NOMO-1 treated with DMSO at 0.1 percent for 48 hours (cell line): ENCODE data around the gene TRMU.
"Not testable (repeated sequence)": the region's sequence is repeated elsewhere in the genome, so short reads cannot be mapped to it uniquely, and the experiment has no call there.

Source experiments
- DNase-seq: peaks from one replicate; lab custom pipeline; 2025; ENCODE audit not compliant: unreplicated experiment; lab: John Stamatoyannopoulos, UW

TRMU gene

DNA sequence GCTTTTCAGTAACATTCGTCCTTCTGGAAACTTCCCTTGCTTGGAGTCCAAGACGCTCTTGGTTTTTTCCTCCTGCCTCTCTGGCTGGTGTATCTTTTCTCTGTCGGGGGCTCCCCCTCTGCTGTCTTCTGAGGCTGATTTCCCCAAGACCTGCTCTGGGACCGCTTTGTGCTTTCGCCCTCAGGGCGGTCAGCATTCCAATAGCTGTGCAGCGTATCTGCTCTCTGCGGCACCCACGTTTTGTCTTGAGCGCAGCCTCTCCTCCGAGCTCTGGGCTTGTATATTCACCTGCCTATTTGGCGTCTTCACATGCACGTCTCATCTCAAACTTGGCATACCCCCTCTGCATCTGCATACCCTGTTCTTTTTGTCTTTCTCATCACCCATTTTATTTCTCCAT, 36.4 kb upstream of the TRMU start:
- no peak for DNase-seq

DNA sequence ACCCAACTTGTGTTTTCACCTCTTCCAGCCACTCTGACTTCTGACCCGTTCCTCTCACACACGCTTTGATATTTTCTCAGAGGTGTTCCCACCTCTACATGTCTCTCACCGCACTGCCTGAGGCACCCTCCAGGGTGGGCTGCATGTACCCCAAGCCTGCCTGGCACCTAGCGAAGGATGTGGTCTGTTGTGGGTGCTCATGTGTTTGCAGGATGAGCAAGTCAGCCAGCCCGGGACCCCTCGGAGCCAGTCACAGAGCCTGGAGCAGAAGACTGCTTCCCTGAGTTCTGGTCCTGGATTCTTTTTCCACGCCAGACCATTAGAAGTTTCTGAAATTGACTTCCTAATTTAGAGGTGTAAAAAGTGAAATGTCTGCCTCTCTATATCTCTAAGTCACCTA, 35.0 kb upstream of the TRMU start:
- no peak for DNase-seq

- no peak for DNase-seq
Measured at GRCh38 chr22:46303347-46303965, 32.1 kb upstream of the TRMU start.

DNA sequence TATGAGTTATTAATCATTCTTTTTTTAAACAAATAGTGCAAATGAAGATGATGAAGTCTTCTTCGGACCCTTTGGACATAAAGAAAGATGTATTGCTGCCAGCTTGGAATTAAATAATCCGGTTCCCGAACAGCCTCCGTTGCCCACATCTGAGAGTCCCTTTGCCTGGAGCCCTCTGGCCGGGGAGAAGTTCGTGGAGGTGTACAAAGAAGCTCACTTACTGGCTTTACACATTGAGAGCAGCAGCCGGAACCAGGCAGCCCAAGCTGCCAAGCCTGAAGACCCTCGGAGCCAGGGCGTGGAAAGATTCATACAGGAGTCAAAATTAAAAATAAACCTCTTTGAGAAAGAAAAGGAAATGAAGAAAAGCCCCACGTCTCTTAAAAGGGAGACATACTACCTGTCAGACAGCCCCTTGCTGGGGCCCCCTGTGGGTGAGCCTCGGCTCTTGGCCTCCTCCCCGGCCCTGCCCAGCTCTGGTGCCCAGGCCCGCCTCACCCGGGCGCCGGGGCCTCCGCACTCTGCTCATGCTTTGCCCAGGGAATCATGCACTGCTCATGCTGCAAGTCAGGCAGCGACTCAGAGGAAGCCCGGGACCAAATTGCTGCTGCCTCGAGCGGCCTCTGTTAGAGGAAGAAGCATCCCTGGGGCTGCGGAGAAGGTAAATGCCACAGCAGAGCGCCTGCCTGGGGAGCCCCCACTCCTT, 27.1 kb upstream of the TRMU start:
- DNase-seq, result no peak

DNA sequence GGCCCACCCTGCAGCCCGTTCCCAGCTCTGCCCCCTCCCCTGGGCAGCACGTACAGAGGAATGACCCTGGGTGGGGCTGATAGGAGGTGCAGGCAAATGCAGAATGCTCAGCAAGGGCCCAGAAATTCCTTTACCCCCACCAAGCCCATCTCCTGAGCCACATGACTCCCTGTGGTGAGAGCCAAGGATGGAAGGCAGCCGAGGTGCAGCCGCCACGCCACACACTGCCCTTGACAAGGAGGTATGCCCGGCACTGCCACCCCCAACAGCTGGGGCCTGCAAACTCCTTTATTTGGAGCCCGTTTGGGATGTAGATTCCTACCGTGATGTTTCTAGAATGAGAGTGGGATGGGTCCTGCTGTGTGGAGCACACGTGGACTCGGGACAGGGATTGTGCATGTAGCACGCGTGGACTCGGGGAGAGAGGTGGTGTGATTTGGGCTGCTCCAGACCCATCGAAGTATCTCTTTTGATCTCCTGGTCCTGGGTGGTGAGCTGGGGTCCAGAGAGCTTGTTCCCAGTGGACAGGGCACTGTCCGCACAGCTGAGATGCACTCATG, 25.9 kb upstream of the TRMU start:
- DNase-seq, result no peak

- DNase-seq, result no peak
Measured at GRCh38 chr22:46312056-46312455, 23.5 kb upstream of the TRMU start.

DNA sequence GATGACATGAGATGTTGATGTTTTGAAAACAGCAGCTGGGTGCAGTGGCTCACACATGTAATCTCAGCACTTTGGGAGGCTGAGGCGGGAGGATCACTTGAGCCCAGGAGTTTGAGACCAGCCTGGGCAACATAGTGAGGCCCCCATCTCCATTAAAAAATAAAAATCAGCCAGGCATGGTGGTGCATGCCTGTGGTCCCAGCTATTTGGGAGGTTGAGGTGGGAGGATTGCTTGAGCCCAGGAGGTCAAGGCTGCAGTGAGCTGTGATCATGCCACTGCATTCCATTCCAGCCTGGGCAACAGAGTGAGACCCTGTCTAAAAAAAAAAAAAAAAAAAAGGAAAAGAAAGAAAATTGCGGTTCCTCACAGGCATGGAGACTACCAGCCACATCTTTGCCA, 22.7 kb upstream of the TRMU start:
- not testable (repeated sequence) for DNase-seq

- DNase-seq, result no peak
Measured at GRCh38 chr22:46315976-46316375, 19.5 kb upstream of the TRMU start.

DNA sequence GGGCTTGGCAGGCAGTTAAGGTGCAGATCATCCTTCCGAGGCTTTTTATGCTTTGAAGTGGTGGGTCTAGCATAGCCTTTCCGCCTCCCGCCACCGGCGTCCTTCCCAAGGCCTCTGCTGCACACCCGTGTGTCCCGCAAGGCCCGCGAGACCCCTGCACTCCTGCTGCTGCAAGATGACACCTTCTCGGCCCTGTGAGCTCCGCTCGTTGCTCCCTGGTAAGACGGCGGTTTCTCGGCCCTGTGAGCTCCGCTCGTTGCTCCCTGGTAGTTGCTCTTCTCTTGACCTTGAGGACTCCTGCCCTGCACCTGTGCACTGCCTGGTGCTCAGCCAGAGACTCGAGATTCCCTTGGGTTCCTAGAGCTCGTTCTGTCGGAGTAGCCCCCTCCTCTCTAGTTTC, 17.9 kb upstream of the TRMU start:
- no peak for DNase-seq

DNA sequence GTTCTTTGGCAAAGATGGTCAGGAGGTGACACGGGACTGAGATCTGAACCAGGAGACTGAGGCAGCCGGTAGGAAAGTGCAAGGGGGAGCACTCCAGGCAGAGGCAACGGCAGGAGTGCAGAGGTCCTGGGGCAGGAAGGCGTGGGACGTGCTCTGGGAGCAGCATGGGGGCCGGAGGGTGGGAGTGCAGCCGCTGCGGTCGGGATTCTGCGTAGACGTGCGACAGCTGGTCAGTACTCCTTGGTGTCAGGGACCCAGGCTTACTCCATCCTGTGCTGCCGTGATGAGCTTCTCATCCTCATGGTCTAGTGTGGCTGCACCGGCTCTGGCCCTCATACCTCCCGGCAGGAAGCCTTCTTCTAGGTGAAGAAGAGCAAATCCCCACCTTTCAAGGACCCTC, 16.9 kb upstream of the TRMU start:
- no peak for DNase-seq

DNA sequence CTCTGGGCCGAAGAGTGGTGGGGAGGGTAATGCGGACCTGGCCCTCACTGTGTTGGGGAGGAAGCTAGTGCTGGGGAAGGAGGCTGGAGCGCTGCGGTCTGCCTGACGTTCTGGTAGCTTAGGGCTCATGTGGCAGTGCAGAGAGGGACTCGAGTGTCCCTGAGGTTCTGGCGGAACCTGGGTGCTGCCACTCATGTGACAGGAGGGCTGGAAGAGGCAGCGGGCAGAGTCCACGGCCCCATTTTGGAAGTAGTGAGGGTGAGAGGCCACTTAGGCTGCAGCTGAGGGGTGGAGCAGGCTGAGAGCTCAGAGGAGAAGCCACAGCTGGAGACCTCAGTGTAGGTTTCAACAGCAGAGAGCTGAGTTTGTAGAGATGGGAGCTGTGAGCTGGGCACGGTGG, 16.2 kb upstream of the TRMU start:
- DNase-seq, result no peak

- no peak for DNase-seq
Measured at GRCh38 chr22:46320166-46320710, 15.3 kb upstream of the TRMU start.

DNA sequence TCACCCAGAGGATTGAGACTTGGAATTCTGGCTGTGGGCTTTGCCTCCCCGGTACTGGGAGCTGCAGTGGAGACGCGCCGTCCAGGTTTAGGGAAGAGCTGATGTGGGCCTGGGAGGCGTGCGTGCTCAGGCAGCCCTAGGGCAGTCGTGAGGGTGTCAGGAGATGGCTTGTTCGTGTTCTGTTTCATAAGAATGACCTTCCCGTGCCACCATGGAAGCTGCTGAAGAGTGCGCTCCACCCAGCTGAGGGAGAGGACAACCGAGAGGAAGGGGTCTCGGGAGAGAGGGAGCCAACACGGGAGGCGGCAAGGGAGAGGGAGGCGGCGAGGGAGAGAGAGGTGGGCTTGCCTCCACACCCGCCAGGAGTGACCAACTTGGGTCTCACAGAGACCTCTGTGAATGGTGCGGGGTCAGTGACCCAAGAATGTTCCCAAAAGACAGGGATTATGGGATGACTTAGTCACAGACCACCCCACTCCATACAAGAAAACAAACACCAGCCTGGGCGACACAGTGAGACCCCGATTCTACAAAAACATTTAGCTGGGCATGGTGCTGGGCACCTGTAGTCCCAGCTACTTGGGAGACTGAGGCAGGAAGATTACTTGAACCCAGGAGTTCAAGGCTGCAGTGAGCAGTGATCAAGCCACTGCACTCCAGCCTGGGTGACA, 14.7 kb upstream of the TRMU start:
- DNase-seq, result no peak

- DNase-seq, result no peak
Measured at GRCh38 chr22:46322711-46323110, 12.8 kb upstream of the TRMU start.

DNA sequence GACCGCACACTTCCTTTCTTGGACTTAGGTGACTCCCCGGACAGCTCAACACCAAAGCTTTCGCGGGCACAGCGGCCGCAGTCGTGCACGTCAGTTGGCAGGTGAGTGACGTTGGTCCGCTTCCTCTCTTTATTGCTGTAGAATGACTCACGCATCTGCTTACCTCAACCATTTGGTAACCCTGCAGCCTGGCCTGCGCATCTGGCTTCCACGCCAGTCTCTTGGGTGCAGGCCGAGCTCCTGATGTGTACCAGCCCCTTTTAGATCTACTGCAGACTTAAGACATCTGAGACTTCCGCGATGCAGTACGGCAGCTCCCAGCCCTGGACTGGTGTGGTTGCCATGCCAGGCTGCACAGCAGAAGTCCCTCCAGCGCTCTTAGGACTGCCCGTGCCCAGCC, 12.4 kb upstream of the TRMU start:
- no peak for DNase-seq

DNA sequence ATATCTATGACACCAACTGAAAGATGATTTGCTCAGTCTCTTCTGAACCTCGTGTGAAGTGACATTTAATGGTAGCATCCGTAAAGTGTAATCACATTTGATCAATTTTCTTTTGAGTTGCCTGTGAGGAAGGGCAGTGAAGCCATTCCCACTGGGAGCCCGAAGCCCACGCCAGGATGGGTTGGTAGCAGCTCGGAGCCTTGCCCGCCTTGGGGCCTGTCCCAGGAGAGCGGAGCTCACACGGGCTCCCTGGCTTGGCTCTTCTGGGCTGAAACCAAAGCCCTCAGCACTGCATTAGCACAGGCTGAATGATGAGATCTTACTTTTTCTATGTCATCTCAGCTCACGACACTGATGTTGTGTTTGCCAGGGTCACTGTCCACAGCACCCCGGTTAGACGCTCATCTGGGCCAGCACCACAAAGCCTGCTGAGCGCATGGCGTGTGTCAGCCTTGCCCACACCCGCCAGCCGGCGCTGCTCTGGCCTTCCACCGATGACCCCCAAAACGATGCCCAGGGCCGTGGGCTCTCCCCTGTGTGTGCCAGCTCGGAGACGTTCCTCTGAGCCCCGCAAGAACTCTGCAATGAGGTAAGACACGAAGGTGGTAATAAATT, 9.3 kb upstream of the TRMU start:
- no peak for DNase-seq

GRCh38 chr22:46327691-46328465, 7.6 kb upstream of the TRMU start:
- no peak for DNase-seq

DNA sequence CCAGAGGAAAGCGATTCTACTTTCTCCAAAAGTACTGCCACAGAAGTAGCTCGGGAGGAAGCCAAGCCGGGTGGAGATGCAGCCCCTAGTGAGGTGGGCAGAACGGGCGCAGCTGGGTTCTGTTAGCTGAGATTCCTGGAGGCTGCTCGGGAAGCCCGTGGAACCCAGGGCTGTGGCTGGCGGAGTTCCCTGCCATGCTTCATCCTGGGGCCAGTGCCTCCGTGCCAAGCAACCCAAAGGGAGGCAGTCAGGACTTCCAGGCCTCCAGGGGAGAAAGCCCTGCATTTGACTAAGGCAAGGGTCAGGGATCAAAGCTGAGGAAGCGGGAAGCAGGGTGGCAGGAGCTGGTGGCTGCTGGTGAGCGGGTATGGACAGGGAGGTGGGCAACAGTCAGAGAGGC, 6.7 kb upstream of the TRMU start:
- no peak for DNase-seq

GRCh38 chr22:46329616-46330015, 5.9 kb upstream of the TRMU start:
- DNase-seq, result no peak

- DNase-seq, result no peak
Measured at GRCh38 chr22:46330426-46330825, 5.1 kb upstream of the TRMU start.

DNA sequence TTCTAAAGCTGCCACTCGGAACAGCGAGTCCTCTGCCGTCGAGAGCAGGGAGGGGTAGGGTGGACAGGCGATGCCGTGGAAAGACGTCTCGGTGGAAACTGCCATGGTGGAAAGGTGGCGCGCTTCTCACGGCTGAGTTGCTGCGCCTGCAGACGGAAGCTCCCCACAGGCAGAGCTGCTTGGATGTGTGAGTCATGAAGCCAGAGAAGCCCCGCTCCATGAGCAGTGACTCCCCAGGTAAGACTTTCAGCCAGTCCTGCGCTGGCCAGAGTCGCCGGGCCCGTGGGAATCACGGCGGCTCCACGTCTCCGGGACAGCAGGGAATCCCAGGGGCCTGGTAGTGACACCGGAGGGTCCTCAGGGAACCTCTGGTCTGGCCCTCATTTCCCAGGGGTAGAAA, 4.0 kb upstream of the TRMU start:
- DNase-seq, result no peak
